T47D (cell line): Measurements from ENCODE around the gene MXI1.

ENCODE experiments used
- DNase-seq, 2 experiments: peaks; one replicate each; pipeline versions ENCODE4 v3.0.0 to v3.0.0-alpha.2; 2011 to 2012; ENCODE audit warnings: low read depth in 1 of 2, low spot score in 1 of 2
- JUND ChIP-seq: IDR thresholded peaks from 2 replicates; pipeline ENCODE4 v1.6.1; 2012; ENCODE audit warnings: low read depth
- in situ Hi-C: cut with HindIII; loops from 2 replicates; pipeline ENCODE4 v1.10.0; 2016; ENCODE audit warnings: low sequenced_read_pairs, low pct_unique_long_range_greater_than_20kb

MXI1 gene

DNA sequence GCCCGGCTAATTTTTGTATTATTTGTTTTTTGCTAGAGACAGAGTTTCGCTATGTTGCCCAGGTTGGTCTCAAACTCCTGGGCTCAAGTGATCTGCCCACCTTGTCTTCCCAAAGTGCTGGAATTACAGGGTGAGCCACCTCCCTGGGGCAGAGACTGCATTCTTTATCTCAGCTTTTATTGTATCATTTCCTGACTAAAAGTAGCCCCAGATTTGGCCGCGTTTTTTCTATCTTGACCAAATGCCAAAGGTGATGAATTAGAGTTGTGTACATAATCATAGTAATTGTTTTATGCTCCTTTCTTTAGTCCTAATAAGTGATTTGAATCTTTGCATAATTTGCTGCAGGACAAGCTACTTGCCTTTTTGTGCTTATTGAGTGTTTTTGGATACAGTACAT, 100.4 kb downstream of the MXI1 start:
- in situ Hi-C loops = no loop called here
- no peak for DNase-seq
- no peak for TF ChIP-seq JUND

DNA sequence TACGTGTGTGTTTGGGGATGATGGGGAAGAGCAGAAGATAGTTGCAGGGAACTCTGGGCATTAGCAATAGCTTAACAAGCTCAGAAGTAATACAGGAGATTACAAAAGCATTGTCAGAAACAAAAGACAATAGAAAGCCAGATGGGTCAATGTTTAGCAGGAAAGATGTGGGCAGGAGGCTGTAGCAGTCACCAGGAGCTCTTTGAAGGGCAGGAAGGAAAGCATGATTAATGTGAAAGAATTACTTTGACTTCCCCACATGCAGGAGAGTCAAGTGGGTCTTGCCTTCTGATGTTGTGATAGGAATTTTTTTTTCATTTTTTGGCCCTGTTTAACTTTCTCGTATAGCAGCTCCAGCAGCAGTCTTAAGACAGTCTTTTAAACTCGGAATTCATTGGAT, 103.3 kb downstream of the MXI1 start:
- TF ChIP-seq JUND = no peak
- in situ Hi-C loops = no loop called here
- DNase-seq = no peak

DNA sequence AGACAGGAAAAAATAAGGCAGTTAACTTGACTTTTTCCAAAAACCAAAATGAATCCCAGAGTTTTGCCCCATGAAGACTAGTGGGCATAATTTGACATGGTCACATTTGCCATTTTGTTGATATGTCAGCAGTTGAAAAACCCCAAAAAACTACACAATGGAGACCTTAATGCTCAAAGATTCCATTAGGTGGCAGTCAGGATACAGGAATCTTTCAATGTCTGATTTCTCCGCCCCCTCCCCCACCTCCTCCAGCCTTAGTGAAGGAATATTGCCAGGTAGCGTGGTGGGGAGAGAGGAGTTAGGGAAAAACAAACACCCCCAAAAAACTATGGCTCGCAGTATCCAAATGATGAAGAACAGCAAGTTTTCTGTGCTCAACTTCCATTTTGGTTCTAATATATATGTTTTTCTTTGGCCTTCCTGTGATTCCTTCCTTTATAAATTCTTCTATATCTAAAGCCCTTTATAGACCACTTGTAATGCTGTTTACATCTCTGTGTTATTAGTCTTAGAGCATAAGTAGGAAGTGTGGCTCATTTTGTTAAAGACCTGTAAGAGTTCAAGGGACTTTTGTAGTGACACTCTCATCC, 104.0 kb downstream of the MXI1 start:
- in situ Hi-C loops = no loop called here
- DNase-seq = peak in 1 of 2 experiments; percentile 70

DNA sequence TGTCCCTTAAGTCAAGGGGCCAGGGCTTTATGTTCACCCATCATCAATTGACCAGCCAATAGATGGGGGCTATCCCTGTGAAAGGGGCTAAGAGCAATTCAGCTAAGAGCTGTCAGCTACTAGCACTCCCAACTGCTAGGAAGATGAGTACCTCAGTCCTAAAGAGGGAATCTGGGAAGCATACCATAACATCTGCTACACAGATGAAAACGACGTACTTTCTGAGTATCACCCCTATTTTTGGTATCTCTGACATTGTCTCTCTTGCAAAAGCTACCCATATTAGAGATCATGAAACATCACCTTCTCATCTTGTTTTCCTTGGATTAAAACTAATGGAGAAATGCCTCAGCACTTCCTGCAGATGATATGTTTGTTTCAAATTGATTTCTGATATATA, 104.8 kb downstream of the MXI1 start:
- TF ChIP-seq JUND = no peak
- DNase-seq = no peak
- in situ Hi-C loops = no loop called here

More for the DNA sequence above, 104.0 kb downstream of the MXI1 start:
- no peak for TF ChIP-seq JUND

DNA sequence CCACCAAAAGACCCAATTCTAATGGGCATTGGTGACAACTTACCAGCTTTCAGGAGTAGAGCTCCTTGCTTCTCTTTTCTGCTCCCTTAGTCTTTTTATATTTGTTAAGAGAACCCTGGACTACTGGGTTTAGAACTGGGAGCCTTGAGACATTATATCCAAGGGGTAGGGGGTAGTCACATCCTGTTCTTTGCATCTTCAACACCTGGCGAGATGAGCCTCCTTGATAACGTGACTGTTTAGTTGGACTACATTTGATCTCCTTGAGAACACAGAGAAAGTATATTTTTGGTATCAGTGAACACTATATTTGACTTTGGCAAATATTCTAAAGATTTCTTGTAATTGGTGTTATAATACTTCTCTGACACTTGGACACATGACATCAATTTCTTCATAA, 106.3 kb downstream of the MXI1 start:
- TF ChIP-seq JUND = no peak
- in situ Hi-C loops = no loop called here
- DNase-seq = no peak

DNA sequence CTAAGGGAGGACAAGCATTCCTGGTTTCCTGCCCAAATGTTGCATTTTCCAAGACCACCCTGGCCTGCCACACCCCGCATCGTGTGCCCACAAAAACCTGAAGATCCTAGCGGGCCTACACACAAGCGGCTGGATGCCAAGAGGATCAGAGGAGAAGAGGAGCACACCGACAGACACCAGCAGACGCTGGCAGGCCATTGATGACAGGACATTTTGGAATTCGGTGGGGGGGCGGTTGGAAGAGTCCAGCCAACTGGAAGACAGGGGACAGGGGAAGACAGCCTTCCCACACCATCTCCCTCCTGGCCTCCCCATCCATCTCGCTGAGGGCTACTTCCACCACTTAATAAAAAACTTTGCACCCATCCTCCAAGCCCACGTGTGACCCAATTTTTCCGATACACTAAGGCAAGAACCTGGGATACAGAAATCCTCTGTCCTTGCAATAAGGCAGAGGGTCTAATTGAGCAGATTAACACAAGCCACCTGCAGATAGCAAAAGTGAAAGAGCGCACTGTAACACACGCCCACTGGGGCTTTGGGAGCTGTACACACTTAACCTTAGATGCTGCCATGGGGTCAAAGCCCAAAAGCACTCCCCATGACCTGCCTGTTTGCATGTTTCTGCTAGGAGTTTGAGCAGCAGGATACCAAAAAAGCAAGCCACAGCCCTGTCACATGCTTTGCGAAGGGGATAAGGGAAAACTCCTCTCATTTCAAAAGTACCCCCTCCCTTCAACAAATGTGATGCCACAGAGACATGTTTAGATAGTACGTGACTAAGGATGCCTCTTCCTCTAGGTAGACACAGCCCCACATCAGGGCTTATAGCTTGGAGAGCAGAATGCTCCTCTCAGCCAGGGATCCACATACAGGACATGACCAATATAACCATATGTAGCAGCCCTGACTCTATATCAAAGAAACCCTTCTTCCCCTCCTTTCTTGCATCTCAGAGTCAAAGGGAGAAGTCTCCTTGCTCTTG, 110.8 kb downstream of the MXI1 start:
- in situ Hi-C loops = no loop called here
- no peak for TF ChIP-seq JUND
- no peak for DNase-seq

DNA sequence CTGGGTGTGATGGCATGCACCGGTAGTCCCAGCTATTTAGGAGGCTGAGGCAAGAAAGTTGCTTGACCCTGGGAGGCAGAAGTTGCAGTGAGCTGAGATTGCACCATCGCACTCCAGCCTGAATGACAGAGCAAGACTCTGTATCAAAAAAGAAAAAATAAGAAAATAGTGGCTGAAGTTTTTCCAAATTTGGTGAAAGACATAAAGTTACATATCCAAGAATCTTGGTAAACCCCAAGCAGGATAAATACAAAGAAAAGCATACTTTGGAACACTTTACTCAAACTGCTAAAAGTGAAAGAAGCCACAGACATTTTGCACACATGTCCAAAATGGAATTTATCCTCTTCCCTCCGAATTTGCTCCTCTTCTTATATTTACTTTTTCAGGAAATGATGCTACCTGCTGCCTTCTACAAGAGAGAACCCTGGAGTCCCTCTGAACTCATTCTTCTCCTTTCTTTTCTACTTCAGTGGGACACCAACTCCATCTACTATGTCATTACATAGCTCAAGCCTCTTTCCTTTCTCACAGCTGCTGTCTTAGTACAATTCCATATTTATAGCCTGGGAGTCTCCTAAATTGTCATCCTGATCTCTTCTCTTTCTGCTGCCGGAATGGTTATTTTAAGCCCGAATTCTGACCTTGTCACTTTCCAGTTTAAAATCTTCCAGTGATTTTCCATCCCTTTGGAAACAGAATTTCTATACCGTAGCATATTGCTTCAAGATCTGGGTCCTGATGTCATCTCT, 114.6 kb downstream of the MXI1 start:
- no peak for TF ChIP-seq JUND
- in situ Hi-C loops = no loop called here
- DNase-seq = no peak

DNA sequence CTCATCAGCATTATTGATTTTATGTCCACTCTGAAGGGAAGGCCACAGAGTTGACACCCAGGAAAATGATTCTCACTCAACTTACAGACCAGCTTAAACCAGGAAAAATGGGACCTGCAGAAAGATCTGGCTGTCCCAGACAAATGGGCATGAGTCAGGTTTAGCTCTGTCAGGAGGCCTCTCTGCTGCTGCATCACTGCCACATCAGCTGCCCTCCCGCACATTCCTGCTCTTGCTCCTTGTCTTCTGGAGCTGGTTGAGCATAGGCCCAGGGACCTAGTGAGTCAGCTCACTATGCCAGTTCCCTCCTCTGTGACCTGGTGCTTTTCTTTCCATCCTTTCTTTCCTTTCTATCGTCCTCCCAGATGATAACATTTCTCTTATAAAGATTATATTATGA, 116.1 kb downstream of the MXI1 start:
- in situ Hi-C loops = no loop called here
- no peak for TF ChIP-seq JUND
- DNase-seq = no peak

DNA sequence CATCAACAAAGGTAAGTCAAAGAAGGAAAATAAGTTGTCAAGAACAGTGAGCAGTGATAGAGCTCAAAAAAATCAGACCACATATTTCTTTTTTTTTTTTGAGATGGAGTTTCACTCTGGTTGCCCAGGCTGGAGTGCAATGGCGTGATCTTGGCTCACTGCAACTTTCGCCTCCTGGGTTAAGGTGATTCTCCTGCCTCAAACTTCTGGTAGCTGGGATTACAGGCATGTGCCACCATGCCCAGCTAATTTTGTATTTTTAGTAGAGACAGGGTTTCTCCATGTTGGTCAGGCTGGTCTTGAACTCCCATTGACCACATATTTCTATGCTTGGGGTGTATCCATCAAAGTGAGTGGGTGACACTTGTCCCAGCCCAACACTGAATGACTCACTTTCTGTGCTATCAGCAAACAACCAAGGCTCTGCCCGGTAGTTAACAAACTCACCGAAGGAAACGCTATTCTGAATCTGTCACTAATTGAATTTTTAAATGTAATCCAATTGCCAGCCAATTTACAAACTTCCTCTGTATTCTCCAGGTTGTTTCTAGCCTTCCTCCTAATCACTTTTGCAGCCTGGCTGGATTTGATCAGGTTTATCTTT, 116.9 kb downstream of the MXI1 start:
- no peak for TF ChIP-seq JUND
- in situ Hi-C loops = no loop called here
- no peak for DNase-seq

DNA sequence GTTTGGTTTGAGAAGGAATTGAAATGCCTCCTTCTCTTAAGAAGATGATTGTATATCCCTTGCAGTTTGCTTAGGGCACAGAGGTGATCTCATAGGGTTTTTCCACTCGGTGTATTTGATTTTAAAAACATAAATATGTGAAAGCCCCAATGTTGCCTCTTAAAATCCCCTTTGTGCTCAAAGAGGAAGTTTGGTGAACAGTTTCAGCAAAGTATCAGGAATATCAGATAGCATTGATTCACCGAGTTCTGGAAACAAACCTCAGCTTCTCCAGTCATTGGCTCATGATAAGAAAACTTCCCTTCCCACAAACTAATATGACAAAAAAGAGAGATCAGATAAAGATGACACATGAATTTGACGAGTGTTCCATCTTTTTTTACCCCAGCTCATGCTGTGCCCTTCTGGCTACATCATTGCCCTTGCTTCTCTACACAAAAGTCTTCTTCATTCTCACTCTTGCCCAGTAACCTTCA, 117.4 kb downstream of the MXI1 start:
- DNase-seq = no peak
- in situ Hi-C loops = loop anchor here (25.0 kb wide), 1 partner anchor 212 kb away; no protein-coding TSS in a partner anchor
- TF ChIP-seq JUND = no peak

DNA sequence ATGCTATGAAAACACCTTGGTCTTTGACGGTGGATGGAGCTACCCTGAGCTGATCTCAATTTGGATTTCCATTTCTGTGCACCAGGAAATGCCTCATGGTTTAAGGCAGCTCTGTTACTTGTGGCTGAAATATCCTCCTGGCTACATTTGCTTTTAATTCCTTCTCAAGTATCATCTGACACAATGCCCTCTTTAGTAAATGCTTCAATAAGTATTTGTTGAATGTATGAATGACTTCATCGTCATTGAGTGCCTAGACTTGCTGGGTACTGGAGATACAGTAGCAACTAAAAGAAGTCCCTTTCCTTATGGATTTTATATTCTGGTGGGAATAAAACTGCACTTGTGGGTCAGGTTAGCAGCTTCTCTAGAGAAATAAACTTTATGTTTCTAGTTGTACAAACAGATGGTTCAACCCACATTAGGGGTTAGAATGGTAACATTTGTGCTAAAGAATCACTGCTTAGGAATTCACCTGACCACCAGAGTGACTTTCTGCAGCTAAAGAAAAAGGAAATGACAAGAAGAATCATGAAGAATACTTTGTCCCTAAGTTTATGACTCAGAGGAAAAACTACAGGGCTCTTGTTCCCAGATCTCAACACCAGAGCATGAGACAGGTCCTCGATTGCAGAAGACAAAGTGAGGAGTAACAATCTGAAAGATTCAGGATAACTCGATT, 119.1 kb downstream of the MXI1 start:
- in situ Hi-C loops = loop anchor here (25.0 kb wide), 1 partner anchor 211 kb away; no protein-coding TSS in a partner anchor
- no peak for TF ChIP-seq JUND
- DNase-seq = no peak
